AG20443 (cell line): ENCODE measurements around the gene DIRAS1.
A peak's percentile ranks its signal among the peaks of the same experiment; 100 is the strongest.
"Not testable (repeated sequence)": the region's sequence is repeated elsewhere in the genome, so short reads cannot be mapped to it uniquely, and the experiment has no call there.

ENCODE experiments used
- DNase-seq: peaks from one replicate; pipeline ENCODE4 v3.0.0; 2012; ENCODE audit warnings: low spot score, mixed read lengths

Gene DIRAS1

GRCh38 chr19:2726904-2727639, 5.9 kb upstream of the DIRAS1 start:
- no peak for DNase-seq

GRCh38 chr19:2726160-2726855, 5.1 kb upstream of the DIRAS1 start:
- no peak for DNase-seq

GRCh38 chr19:2724148-2724557, 3.0 kb upstream of the DIRAS1 start:
- DNase-seq, result no peak

- DNase-seq, result no peak
Observed at GRCh38 chr19:2723747-2724146, 2.6 kb upstream of the DIRAS1 start.

GRCh38 chr19:2723345-2723715, 2.2 kb upstream of the DIRAS1 start:
- DNase-seq, result no peak

- DNase-seq, result peak; percentile 97
Observed at GRCh38 chr19:2722541-2723344, 1.6 kb upstream of the DIRAS1 start.

GRCh38 chr19:2721570-2722540, 683 bp upstream of the DIRAS1 start:
- DNase-seq, result no peak

- DNase-seq, result peak; percentile 75
Observed at GRCh38 chr19:2719920-2720776, 1.0 kb downstream of the DIRAS1 start.

- DNase-seq, result no peak
Observed at GRCh38 chr19:2719232-2719735, 1.9 kb downstream of the DIRAS1 start.

- no peak for DNase-seq
Observed at GRCh38 chr19:2717638-2718541, 3.3 kb downstream of the DIRAS1 start.

GRCh38 chr19:2716722-2717637, 4.2 kb downstream of the DIRAS1 start:
- no peak for DNase-seq

- no peak for DNase-seq
Observed at GRCh38 chr19:2716275-2716650, 4.9 kb downstream of the DIRAS1 start.

- no peak for DNase-seq
Observed at GRCh38 chr19:2715470-2716274, 5.5 kb downstream of the DIRAS1 start.

- DNase-seq, result no peak
Observed at GRCh38 chr19:2714531-2715269, 6.5 kb downstream of the DIRAS1 start.

GRCh38 chr19:2714102-2714501, 7.1 kb downstream of the DIRAS1 start:
- not testable (repeated sequence) for DNase-seq

GRCh38 chr19:2713170-2713569, 8.0 kb downstream of the DIRAS1 start:
- DNase-seq, result not testable (repeated sequence)

- DNase-seq, result no peak
Observed at GRCh38 chr19:2711875-2712205, 9.3 kb downstream of the DIRAS1 start.
